GM21786 (cell line): ENCODE results near the gene SLC1A1.

Experiments used
- ATAC-seq: cut with Tn5 transposase; IDR thresholded peaks from one replicate; pipeline ENCODE4 v1.9.1; 2021; ENCODE audit not compliant: unreplicated experiment

SLC1A1 gene

DNA sequence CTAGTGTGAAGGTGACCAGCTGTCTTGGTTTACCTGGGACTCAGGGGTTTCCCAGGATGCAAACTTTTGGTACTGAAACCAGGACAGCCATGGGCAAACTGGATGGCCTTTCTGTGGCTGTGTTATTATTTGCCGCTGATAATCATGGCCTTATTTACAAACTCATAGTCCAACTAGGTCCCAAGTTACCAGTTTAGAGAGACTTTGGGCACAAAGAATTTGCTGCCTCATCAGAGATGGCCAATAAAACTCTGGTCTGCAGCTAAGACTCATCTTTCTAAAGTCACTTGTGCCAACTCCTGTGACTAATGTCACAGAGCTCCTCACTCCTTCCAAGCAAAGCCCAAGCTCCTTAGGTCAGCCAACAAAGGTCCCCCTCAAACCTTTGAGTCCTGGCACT is 124.4 kb downstream of the SLC1A1 start:
- no peak for ATAC-seq

DNA sequence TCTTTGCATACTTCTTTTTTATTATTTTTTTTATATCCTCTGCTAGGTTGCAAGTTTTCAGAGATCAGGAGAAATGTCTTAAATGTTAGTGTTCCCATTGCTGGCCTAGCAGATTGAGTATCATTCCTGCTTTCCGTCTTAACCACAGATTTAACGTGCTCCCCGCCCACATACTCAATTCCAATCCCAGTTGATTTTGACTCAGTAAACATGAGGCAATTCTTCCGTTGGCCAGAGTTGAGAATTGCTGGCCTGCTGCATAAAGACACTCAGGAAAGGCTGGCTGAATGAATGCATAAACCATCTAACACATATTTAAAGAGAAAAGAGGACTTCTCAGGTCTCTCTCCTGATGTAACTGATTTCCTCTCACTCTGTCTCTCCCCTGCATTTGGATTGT is 125.0 kb downstream of the SLC1A1 start:
- no peak for ATAC-seq

DNA sequence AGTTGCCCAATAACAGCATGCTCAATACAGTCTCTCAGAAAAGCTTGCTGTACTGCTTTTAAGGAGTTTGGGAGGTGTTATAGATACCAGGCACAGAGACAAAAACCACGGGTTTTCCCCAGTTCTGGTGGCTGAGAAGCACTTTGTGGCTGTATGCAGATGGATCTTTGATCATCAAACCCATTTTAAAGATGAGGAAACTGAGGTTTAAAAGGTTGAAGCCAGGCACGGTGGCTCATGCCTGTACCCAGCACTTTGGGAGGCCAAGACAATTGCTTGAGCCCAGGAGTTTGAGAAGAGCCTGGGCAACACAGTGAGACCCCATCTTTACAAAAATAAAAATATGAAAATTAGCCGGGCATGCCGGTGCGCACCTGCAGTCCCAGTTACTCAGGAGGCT is 125.5 kb downstream of the SLC1A1 start:
- ATAC-seq, result no peak

DNA sequence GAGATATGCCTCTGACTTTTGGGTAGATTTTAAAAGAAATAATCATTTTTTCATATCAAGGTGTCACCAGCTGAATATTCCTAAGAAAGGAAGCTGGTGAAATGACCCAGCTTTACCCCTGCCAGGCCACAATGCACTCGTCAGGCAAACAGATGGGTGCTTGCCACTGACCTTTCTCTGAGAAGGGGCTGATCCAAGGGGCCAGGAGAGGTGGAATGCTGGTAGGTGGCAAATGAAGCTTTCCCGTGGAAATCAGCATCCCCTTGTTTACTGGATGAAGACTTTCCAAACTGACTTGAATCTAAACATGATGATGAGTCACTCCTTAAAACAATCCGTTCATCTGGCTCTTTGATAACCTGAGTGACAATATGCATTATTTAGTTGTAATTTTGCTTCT is 127.5 kb downstream of the SLC1A1 start:
- ATAC-seq, result no peak

DNA sequence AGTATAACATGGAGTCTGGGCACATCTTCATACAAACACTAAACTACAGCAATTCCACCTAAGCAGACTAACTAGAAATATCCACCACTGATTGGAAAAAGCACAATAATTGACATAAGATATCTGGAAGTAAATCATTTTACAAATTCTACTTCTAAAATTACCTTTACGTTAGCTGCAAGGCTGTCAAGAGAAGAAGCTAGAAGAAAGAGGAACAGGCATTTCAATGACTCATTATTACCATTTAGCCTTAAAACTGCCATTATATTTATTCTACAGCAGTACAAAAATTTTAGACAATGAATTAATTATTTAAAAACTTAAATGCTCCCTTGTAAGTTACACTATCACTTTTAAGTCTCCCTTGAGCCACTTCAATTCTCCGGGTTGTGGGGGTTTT is 128.4 kb downstream of the SLC1A1 start:
- no peak for ATAC-seq

DNA sequence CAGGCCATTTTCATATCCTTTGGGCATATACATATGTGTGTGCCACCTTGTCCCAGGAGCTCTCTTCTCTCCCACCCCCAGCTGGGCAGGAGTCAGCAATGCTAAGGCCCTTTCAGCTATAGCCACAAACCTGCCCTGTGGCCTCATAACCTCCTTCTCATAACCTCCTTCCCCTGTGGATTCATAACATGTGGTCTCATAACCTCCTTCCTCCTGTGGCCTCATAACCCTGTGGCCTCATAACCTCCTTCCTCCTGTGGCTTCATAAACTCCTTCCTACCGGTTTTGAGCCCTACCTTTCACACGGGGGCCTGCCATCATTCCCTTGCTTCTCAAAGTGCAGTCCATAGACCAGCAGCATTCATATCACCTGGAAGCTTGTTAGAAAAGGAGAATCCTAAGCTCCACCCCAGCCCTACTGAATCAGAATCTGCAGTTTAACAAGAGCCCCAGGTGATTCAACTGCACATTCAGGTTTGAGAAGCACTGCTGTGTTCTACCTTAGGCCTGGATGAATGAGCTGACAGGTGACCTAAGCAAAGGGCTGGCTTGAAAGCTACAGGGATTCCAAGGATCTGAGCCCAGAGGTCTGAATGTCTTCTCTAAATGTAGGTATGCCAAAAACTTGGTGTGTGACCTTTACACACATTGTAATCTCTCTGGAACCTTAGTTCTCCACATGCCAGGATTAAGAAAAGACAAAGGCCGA is 129.9 kb downstream of the SLC1A1 start:
- no peak for ATAC-seq

DNA sequence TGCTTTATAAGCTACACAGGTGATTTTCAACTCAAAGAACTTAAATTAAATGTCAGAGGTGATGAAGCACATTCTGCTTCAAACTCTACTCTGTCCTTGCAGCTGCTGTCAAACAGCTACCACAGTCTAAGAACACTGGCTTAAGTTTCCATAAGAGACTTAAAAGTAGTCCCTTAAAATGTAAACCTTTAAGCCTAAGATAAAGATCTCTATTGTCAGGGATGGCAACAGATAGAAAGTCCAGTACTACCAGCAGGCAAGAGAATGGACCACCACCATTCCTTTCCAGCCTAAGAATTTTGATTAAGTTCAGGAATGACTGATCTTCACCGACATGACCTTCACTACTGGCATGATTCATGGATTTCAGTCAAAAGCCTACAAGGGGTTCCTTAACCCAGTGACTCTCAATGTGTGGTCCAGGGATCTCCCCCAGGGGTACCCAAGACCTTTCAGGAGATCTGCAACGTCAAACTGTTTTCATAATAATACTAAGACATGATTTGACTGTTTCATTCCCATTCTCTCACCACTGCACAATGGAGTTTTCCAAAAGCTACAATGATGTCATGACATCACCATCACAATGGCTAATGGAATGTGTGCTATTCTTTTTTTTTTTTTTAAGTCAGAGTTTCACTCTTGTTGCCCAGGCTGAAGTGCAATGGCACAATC is 130.8 kb downstream of the SLC1A1 start:
- ATAC-seq, result no peak

DNA sequence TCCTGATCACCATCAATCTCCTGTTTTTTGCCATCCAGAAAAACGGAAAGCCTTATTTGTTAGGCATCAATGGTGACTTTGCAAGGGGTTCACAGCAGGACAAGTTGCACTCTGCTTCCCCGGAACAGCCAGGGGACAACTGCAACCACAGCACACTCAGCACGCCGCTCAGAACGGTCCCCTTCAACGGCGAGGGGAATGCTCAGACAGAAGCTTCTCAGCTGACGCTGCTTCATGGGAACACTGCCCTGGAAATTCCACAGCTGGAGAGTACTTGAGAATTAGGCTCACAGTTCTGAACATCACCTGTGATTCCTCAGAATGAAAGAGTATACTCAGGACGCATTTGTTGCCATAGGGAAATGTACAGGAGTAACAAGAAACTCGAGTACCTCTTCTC is 131.7 kb downstream of the SLC1A1 start:
- no peak for ATAC-seq

DNA sequence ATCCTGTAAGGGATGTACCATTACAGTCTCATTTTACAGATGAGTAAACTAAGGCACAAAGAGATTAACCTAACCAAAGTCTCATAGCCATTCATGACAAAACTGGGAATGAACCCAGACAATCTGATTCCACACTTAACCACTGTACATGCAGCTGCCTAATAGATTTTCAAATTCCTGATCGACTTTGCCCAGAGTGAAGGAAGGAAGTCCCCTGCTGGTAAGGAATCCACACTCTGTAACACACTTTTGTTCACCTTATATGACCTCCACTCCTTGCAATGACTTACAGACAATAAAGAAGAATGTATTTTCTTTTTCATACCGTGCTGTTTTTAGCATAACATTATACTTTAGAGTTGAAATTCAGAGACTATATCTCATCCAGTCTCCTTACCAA is 140.6 kb downstream of the SLC1A1 start:
- ATAC-seq, result no peak
